NT2/D1 (cell line): Measurements from ENCODE around the gene TRIM8.

Source experiments
- YY1 ChIP-seq: IDR thresholded peaks from 2 replicates; pipeline ENCODE4 v1.6.1; 2011; ENCODE audit not compliant: insufficient read length, insufficient read depth
- ZNF274 ChIP-seq: IDR thresholded peaks from 2 replicates; pipeline ENCODE4 v1.6.1; 2011; ENCODE audit warnings: mild to moderate bottlenecking, low read depth, low read length

- TF ChIP-seq ZNF274 (no peak), YY1 (no peak)
Measured at GRCh38 chr10:102595293-102595692, 49.0 kb upstream of the TRIM8 start.
